Epithelial cell of proximal tubule (primary cell): ENCODE measurements around the gene FBLN1. TPM values are rescaled to one million over a fixed set of nuclear protein-coding genes. Genes with fewer than 3 reads are reported as not detected.
A peak's percentile ranks its signal among the peaks of the same experiment; 100 is the strongest.
"Not testable (repeated sequence)": the region's sequence is repeated elsewhere in the genome, so short reads cannot be mapped to it uniquely, and the experiment has no call there.

Source experiments
- DNase-seq: peaks from one replicate; pipeline ENCODE4 v3.0.0-alpha.2; 2011; ENCODE audit warnings: low read depth
- H3K4me3 ChIP-seq: 2 replicates; pipeline ENCODE4 v1.5.1; 2011; ENCODE audit warnings: low read depth, mild to moderate bottlenecking, low read length
- total RNA-seq: library from RNA; depleted of rRNA; stranded (reverse); fragments of >200 nt; gene quantifications from 2 replicates; pipeline ENCODE4 v1.2.3, GENCODE V29; 2015
- TF ChIP-seq, protein P1 (sequence below): conservative IDR thresholded peaks from 2 replicates; pipeline ENCODE4 v1.5.1; 2012; ENCODE audit warnings: low read depth, mild to moderate bottlenecking, low read length

The FBLN1 gene
- total RNA-seq, 1 donor from 2014 or later, result 58.5 TPM

DNA sequence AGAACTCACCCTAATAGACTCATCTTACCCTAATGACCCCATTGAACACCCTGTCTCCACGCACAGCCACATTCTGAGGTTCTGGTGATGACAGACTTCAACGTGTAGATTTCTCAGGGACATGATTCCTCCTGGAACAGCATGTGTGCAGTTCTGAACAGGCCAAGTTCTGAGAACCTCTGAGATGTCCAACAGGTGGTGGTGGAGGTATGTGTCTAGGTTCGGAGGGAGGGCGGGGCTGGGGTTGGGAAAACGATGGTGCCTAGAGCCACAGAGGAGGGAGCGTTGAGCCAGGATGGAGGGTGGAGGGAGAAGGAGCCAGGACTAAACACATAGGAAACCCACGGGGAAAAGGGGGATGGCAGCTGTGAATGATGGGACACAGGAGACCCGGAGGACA, 43.4 kb upstream of the FBLN1 start:
- no peak overlapping the region for H3K4me3 ChIP-seq
- no peak for DNase-seq
- TF ChIP-seq, protein P1, sequence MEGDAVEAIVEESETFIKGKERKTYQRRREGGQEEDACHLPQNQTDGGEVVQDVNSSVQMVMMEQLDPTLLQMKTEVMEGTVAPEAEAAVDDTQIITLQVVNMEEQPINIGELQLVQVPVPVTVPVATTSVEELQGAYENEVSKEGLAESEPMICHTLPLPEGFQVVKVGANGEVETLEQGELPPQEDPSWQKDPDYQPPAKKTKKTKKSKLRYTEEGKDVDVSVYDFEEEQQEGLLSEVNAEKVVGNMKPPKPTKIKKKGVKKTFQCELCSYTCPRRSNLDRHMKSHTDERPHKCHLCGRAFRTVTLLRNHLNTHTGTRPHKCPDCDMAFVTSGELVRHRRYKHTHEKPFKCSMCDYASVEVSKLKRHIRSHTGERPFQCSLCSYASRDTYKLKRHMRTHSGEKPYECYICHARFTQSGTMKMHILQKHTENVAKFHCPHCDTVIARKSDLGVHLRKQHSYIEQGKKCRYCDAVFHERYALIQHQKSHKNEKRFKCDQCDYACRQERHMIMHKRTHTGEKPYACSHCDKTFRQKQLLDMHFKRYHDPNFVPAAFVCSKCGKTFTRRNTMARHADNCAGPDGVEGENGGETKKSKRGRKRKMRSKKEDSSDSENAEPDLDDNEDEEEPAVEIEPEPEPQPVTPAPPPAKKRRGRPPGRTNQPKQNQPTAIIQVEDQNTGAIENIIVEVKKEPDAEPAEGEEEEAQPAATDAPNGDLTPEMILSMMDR, result no peak

GRCh38 chr22:45460288-45461109, 42.2 kb upstream of the FBLN1 start:
- H3K4me3 ChIP-seq, result no peak overlapping the region
- no peak for DNase-seq
- TF ChIP-seq, protein P1, result no peak

GRCh38 chr22:45462034-45462655, 40.5 kb upstream of the FBLN1 start:
- no peak for DNase-seq
- TF ChIP-seq, protein P1, result peak; percentile 23
- H3K4me3 ChIP-seq, result no peak overlapping the region

DNA sequence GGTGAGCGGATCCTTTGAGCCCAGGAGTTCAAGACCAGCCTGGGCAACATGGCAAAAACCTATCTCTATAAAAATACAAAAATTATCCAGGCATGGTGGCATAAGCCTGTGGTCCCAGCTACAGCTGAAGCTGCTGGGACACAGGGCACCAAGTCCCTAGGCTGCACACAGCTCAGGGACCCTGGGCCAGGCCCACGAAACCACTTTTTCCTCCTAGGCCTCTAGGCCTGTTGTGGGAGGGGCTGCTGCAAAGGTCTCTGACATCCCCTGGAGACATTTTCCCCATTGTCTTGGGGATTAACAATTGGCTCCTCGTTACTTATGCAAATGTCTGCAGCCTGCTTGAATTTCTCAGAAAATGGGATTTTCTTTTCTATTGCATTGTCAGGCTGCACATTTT, 39.0 kb upstream of the FBLN1 start:
- not testable (repeated sequence) for H3K4me3 ChIP-seq

DNA sequence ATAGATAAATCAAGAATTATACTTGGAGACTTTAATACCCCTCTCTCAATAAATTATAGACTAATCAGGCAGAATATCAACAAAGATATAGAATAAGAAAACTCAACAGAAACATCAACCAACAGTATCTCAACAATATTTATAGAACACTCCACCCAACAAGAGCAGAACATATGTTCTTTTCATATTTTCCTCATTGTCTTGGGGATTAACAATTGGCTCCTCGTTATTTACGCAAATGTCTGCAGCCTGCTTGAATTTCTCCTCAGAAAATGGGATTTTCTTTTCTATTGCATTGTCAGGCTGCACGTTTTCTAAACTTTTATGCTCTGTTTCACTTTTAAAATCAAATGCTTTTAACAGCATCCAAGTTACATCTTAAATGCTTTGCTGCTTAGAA, 37.0 kb upstream of the FBLN1 start:
- no peak overlapping the region for H3K4me3 ChIP-seq
- no peak for DNase-seq
- TF ChIP-seq, protein P1, result no peak

More for the DNA sequence above, 39.0 kb upstream of the FBLN1 start:
- DNase-seq, result not testable (repeated sequence)

- TF ChIP-seq, protein P1, result no peak
- no peak overlapping the region for H3K4me3 ChIP-seq
- DNase-seq, result peak; percentile 51
Measured at GRCh38 chr22:45468872-45469271, 33.8 kb upstream of the FBLN1 start.

- no peak for DNase-seq
- H3K4me3 ChIP-seq, result no peak overlapping the region
Measured at GRCh38 chr22:45469281-45470073, 33.2 kb upstream of the FBLN1 start.

More at GRCh38 chr22:45469281-45470073, 33.2 kb upstream of the FBLN1 start:
- TF ChIP-seq, protein P1, result no peak
